SU-DHL-6 (cell line): ENCODE results near the gene FMN1.

ENCODE experiments used
- EZH2phosphoT487 ChIP-seq: fragments of 200-600 bp; sonication (generic), shearing (Covaris generic); conservative IDR thresholded peaks from 2 replicates; pipeline ENCODE4 v1.6.1; 2018; ENCODE audit warnings: mild to moderate bottlenecking, antibody characterized with exemption, low read length, moderate library complexity, mixed read lengths
- TF ChIP-seq, protein P1 (sequence below): fragments of 200-600 bp; sonication (generic); IDR thresholded peaks from one replicate; pipeline ENCODE4 v1.5.1; 2017; ENCODE audit warnings: antibody characterized with exemption, mild to moderate bottlenecking, low read length, moderate library complexity; ENCODE audit not compliant: insufficient read depth, poor library complexity, severe bottlenecking

DNA sequence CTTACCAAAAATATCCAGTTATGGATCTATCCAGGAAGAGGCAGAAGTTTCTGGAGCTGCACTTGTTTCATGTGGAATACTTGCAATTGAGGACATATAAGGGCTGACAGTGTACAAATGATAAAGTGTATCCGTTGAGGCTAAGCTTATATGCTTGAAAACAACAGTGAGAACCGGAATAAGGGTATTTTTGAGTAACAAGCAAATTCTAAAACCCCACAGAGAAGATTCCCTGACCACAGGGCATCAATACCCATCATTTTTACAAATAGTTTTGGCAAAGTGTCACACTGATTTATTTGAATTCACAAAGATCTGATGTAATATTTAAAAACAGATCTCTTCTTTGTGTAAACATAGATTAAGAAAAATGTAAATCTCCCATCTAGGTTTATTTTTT lies 208.4 kb downstream of the FMN1 start:
- TF ChIP-seq, protein P1, sequence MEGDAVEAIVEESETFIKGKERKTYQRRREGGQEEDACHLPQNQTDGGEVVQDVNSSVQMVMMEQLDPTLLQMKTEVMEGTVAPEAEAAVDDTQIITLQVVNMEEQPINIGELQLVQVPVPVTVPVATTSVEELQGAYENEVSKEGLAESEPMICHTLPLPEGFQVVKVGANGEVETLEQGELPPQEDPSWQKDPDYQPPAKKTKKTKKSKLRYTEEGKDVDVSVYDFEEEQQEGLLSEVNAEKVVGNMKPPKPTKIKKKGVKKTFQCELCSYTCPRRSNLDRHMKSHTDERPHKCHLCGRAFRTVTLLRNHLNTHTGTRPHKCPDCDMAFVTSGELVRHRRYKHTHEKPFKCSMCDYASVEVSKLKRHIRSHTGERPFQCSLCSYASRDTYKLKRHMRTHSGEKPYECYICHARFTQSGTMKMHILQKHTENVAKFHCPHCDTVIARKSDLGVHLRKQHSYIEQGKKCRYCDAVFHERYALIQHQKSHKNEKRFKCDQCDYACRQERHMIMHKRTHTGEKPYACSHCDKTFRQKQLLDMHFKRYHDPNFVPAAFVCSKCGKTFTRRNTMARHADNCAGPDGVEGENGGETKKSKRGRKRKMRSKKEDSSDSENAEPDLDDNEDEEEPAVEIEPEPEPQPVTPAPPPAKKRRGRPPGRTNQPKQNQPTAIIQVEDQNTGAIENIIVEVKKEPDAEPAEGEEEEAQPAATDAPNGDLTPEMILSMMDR: no peak
- TF ChIP-seq EZH2phosphoT487: no peak
